HFFc6 (cell line): ENCODE measurements around the gene CELF2. TPM values are rescaled to one million over a fixed set of nuclear protein-coding genes. Genes with fewer than 3 reads are reported as not detected.
"Not testable (repeated sequence)": the region's sequence is repeated elsewhere in the genome, so short reads cannot be mapped to it uniquely, and the experiment has no call there.

Experiments used
- DNase-seq: peaks from one replicate; pipeline ENCODE4 v3.0.0-alpha.2; 2018
- H3K27ac Mint-ChIP-seq: 2 replicates; pipeline ENCODE4 v1.8.0; 2020; ENCODE audit warnings: mild to moderate bottlenecking, mixed read lengths
- H3K27me3 Mint-ChIP-seq: 2 replicates; pipeline ENCODE4 v1.8.0; 2021; ENCODE audit warnings: mild to moderate bottlenecking, moderate library complexity, mixed read lengths; ENCODE audit not compliant: insufficient read depth
- H3K36me3 Mint-ChIP-seq: 2 replicates; pipeline ENCODE4 v1.8.0; 2021; ENCODE audit warnings: low read depth, mixed read lengths
- H3K4me1 Mint-ChIP-seq: 2 replicates; pipeline ENCODE4 v1.8.0; 2020; ENCODE audit warnings: low read depth, mixed read lengths
- H3K4me3 Mint-ChIP-seq: 2 replicates; pipeline ENCODE4 v1.8.0; 2020; ENCODE audit warnings: mild to moderate bottlenecking, moderate library complexity, mixed read lengths
- H3K9me3 Mint-ChIP-seq: 2 replicates; pipeline ENCODE4 v1.8.0; 2020; ENCODE audit warnings: mild to moderate bottlenecking, mixed read lengths
- total RNA-seq, 6 experiments: library from RNA; stranded (reverse); fragmentation: NEBNext Ultra II Directional; extraction: Animal tissue kit (Norgen Biotek cat#: 25700); gene quantifications; 2 replicates in 1 of 6; 3 replicates in 5 of 6; pipeline ENCODE4 v1.2.3, GENCODE V29; 2021
- TF ChIP-seq, protein P1 (sequence below): fragments of 200-600 bp; sonication (generic); IDR thresholded peaks from 2 replicates; pipeline ENCODE4 v1.5.0; 2021; ENCODE audit warnings: antibody characterized with exemption, mild to moderate bottlenecking

CELF2 gene
- total RNA-seq, 6 experiments from 2014 or later, result 2.7 to 5.2 (median 3.5) TPM

DNA sequence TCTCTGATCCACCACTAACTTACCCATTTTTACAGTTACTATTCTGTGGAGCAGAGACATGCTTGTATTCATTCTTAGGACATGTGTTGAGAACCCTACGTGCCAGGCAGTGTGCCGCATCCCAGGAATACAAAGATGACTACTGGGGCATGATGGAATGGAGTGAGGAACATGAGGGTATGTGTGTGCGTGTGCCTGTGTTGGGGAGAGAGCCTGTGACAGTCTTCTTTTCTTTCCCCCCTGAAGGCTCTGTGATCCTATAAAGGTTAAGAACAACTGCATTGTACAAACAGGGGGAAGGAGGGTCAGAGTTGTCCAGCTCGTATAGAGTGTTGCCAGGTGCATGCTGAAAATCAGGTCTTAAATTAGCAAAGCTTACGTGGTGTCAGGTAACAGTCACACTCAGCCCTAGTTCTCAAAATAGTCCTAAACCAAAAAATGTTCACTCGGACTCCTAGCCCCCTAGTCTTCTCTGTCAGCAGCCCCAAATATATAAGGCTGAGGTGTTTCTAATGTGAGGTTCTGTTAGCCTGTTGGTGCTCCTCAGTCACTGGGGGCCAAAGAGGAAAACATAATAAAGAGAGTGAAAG is 161.9 kb downstream of the CELF2 start:
- H3K36me3 Mint-ChIP-seq, result peaks cover 15% of the 10 kb centered on the region; the same call in 1 of the 2 replicates
- peak overlapping the region; percentile 92 for H3K27ac Mint-ChIP-seq
- peaks cover 22% of the 10 kb centered on the region; the same call in 1 of the 2 replicates for H3K9me3 Mint-ChIP-seq
- H3K27me3 Mint-ChIP-seq, result peaks cover 2% of the 10 kb centered on the region; the same call in 1 of the 2 replicates
- H3K4me3 Mint-ChIP-seq, result no peak overlapping the region
- DNase-seq, result no peak
- peaks cover 56% of the 10 kb centered on the region for H3K4me1 Mint-ChIP-seq
- TF ChIP-seq, protein P1, sequence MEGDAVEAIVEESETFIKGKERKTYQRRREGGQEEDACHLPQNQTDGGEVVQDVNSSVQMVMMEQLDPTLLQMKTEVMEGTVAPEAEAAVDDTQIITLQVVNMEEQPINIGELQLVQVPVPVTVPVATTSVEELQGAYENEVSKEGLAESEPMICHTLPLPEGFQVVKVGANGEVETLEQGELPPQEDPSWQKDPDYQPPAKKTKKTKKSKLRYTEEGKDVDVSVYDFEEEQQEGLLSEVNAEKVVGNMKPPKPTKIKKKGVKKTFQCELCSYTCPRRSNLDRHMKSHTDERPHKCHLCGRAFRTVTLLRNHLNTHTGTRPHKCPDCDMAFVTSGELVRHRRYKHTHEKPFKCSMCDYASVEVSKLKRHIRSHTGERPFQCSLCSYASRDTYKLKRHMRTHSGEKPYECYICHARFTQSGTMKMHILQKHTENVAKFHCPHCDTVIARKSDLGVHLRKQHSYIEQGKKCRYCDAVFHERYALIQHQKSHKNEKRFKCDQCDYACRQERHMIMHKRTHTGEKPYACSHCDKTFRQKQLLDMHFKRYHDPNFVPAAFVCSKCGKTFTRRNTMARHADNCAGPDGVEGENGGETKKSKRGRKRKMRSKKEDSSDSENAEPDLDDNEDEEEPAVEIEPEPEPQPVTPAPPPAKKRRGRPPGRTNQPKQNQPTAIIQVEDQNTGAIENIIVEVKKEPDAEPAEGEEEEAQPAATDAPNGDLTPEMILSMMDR, result no peak

DNA sequence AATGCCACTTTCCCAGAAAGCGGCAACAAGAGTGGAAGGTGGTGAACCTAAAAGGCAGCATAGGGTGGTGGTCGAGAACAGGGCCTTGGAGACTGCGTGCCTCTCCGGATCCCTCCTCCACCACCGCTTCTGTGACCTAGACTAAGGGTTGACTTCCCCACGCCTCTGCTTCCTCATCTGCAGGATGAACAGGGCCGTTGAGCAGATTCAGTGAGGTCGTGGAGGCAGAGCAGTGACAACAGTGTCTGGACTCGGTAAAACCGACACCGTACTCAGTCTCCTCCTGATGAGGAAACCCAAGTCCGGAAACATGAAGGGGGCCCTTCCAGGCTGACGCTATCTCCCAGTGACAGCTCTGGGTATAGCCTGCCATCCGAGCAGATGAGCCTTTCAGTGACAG is 162.6 kb downstream of the CELF2 start:
- TF ChIP-seq, protein P1, result no peak
- peaks cover 27% of the 10 kb centered on the region for H3K9me3 Mint-ChIP-seq
- H3K27me3 Mint-ChIP-seq, result peaks cover 2% of the 10 kb centered on the region; the same call in 1 of the 2 replicates
- H3K36me3 Mint-ChIP-seq, result peaks cover 18% of the 10 kb centered on the region
- DNase-seq, result no peak
- H3K4me3 Mint-ChIP-seq, result no peak overlapping the region
- peak overlapping the region; percentile 14; the same call in 1 of the 2 replicates for H3K27ac Mint-ChIP-seq
- H3K4me1 Mint-ChIP-seq, result peaks cover 56% of the 10 kb centered on the region

DNA sequence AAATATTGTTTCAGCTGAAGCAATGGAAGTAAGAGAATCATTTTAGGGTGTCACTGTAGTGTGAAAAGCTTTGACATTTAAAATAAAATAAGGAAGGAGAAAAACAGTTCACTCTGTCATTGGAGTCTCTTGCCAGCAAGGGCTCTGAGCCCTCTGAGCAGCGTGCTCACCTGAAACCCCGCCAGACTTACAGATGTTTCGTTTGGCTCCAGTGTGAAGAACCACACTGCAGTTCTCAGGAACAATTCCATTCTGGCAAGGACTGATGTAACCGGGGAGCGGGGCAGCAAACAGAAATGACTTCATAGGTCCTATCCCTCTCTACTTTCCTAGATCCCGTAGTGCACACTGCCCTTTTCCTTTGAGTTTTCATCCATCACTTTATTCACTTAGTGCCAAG is 164.3 kb downstream of the CELF2 start:
- Mint-ChIP-seq H3K4me3 (no peak overlapping the region), H3K36me3 (peaks cover 32% of the 10 kb centered on the region), H3K27me3 (no peaks in the 10 kb centered on the region; the same call in 1 of the 2 replicates), H3K9me3 (peaks cover 26% of the 10 kb centered on the region), H3K27ac (no peak overlapping the region), H3K4me1 (peaks cover 45% of the 10 kb centered on the region)
- no peak for DNase-seq
- TF ChIP-seq, protein P1, result no peak

DNA sequence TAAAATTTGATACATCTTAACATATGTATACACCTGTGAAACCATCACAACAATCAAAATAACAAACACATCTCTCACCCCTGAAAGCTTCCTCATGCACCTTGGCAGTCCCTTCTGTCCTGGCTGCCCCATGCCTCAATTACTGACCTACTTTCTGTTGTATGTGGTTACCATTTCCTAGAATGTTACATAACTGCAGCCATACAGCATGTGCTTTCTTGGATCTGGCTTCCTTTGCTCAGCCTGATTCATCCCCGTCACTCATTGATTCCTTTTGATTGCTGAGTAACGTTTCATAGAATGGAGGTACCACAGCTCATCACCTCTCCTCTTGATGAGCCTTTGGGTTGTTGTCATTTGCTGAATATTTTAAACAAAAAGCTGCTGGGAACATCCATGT is 165.3 kb downstream of the CELF2 start:
- H3K36me3 Mint-ChIP-seq, result peaks cover 32% of the 10 kb centered on the region
- H3K4me1 Mint-ChIP-seq, result peaks cover 34% of the 10 kb centered on the region
- no peaks in the 10 kb centered on the region; the same call in 1 of the 2 replicates for H3K27me3 Mint-ChIP-seq
- DNase-seq, result no peak
- H3K27ac Mint-ChIP-seq, result no peak overlapping the region
- no peak overlapping the region for H3K4me3 Mint-ChIP-seq
- peaks cover 26% of the 10 kb centered on the region for H3K9me3 Mint-ChIP-seq
- TF ChIP-seq, protein P1, result no peak

DNA sequence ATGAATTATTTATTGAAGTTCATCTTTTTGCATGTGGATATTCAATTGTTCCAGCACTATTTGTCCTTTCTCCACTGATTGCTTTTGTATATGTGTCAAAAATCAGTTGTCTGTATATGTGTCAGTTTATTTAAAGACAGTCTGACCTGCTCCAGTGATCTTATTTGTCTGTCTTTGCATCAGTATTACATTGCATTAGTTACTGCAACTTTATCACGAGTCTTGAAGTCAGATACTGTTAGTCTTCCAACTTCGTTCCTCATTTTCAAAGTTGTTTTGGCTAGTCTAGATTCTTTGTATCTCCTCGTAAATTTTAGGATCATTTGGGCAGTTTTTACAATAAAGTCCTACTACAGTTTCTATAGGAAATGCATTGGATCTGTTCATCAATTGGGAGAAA is 166.4 kb downstream of the CELF2 start:
- no peak for DNase-seq
- Mint-ChIP-seq H3K36me3 (peaks cover 28% of the 10 kb centered on the region), H3K9me3 (peaks cover 19% of the 10 kb centered on the region), H3K27me3 (no peaks in the 10 kb centered on the region; the same call in 1 of the 2 replicates), H3K4me3 (no peak overlapping the region), H3K4me1 (peaks cover 24% of the 10 kb centered on the region), H3K27ac (no peak overlapping the region)
- TF ChIP-seq, protein P1, result no peak

DNA sequence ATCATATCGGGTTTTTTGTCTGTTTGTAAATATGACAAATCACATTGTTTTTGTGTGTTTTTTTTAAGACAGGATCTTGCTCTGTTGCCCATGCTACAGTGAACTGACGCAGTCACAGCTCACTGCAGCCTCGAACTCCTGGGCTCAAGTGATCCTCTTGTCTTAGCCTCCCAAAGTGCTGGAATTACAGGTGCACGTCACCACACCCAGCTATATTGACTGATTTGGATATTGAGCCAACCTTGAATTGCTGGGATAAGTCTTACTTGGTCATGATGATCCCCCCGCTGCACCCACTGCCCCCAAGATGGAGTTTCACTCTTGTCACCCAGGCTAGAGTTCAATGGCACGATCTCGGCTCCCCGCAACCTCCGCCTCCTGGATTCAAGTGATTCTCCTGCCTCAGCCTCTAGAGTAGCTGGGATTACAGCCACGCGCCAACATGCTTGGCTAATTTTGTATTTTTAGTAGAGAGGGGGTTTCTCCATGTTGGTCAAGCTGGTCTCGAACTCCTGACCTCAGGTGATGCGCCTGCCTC is 167.5 kb downstream of the CELF2 start:
- peaks cover 28% of the 10 kb centered on the region for H3K36me3 Mint-ChIP-seq
- H3K27me3 Mint-ChIP-seq, H3K27ac Mint-ChIP-seq, DNase-seq, H3K4me3 Mint-ChIP-seq: not testable (repeated sequence)
- H3K4me1 Mint-ChIP-seq, result peaks cover 22% of the 10 kb centered on the region
- peaks cover 11% of the 10 kb centered on the region for H3K9me3 Mint-ChIP-seq
